ENCODE measurements around the gene RHAG. TPM values are rescaled to one million over a fixed set of nuclear protein-coding genes. Genes with fewer than 3 reads are reported as not detected.
"Not testable (repeated sequence)": the region's sequence is repeated elsewhere in the genome, so short reads cannot be mapped to it uniquely, and the experiment has no call there.

Gene RHAG
- total RNA-seq, 2 experiments from 2014 or later: not detected

DNA sequence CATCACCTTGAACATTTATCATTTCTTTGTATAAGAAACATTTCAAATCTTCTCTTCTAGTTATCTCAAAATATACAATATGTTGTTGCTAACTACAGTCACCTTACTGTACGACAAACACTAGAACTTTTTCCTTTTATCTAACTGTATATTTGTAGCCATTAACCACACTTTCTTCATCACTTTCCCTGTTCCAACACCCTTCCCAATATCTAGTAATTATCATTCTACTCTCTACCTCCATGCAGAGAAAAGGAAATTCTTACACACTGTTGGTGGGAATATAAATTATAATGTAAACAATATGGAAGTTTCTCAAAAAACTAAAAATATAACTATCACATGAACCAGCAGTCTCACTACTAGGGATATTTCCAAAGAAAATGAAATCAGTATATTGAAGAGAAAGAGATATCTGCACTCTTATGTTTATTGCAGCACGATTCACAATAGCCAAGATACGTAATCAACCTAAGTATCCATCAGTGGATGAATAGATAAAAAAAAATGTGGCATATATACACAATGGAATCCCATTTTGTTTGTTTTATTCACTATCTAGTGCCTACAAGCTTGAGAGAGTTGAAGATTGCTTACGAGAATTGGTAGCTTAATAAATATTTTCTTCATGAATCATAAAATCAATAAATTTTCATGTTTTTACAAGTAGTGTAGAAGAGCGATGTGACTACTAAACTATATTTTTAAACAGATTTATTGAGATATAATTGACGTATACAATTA is 2.4 kb downstream of the RHAG start:
- Mint-ChIP-seq H3K9me3 (no peaks in the 10 kb centered on the region), H3K27me3 (no peaks in the 10 kb centered on the region), H3K27ac (no peak overlapping the region), H3K4me1 (ENCODE audit: low read depth) (no peaks in the 10 kb centered on the region), H3K36me3 (no peaks in the 10 kb centered on the region), H3K4me3 (no peak overlapping the region)
- ChIA-PET CTCF (no interaction called here), POLR2A (no interaction called here)
- intact Hi-C loops (cut with micrococcal nuclease): no loop called here
- no peak for DNase-seq

GRCh38 chr6:49633541-49633940 is 3.1 kb downstream of the RHAG start:
- H3K4me3 Mint-ChIP-seq: no peak overlapping the region
- intact Hi-C loops (cut with micrococcal nuclease): no loop called here
- no peaks in the 10 kb centered on the region for H3K4me1 Mint-ChIP-seq (ENCODE audit: low read depth)
- no peak for DNase-seq
- H3K36me3 Mint-ChIP-seq: no peaks in the 10 kb centered on the region
- ChIA-PET POLR2A (no interaction called here), CTCF (no interaction called here)
- H3K27ac Mint-ChIP-seq: no peak overlapping the region
- no peaks in the 10 kb centered on the region for H3K9me3 Mint-ChIP-seq
- H3K27me3 Mint-ChIP-seq: no peaks in the 10 kb centered on the region

GRCh38 chr6:49632727-49633126 is 3.9 kb downstream of the RHAG start:
- POLR2A ChIA-PET: no interaction called here
- no peak for DNase-seq
- CTCF ChIA-PET: no interaction called here
- H3K27me3 Mint-ChIP-seq: no peaks in the 10 kb centered on the region
- H3K4me1 Mint-ChIP-seq (ENCODE audit: low read depth): no peaks in the 10 kb centered on the region
- H3K4me3 Mint-ChIP-seq: no peak overlapping the region
- no peak overlapping the region for H3K27ac Mint-ChIP-seq
- intact Hi-C loops (cut with micrococcal nuclease): no loop called here
- H3K9me3 Mint-ChIP-seq: no peaks in the 10 kb centered on the region
- no peaks in the 10 kb centered on the region for H3K36me3 Mint-ChIP-seq

GRCh38 chr6:49629485-49630088 is 7.1 kb downstream of the RHAG start:
- intact Hi-C loops (cut with micrococcal nuclease); H3K9me3 Mint-ChIP-seq; DNase-seq; POLR2A ChIA-PET; H3K27me3 Mint-ChIP-seq; H3K4me1 Mint-ChIP-seq (ENCODE audit: low read depth); H3K27ac Mint-ChIP-seq; H3K36me3 Mint-ChIP-seq; H3K4me3 Mint-ChIP-seq; CTCF ChIA-PET: not testable (repeated sequence)

DNA sequence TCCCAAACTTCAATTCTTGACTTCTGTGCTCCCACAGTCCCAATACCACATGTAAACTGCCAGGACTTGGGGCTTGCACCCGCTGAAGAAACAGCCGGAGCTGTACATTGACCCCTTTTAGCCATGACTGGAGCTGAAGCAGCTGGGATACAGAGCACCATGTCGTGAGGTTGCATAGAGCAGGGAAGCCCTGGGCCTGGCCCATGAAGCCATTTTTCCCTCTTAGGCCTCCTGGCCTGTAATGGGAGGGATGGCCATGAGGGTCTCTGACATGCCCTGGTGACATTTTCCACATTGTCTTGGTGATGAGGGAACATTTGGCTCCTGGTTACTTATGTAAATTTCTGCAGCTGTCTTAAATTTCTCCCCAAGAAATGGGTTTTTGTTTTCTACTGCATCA is 9.8 kb downstream of the RHAG start:
- Mint-ChIP-seq H3K36me3 (no peaks in the 10 kb centered on the region), H3K4me3 (no peak overlapping the region), H3K9me3 (no peaks in the 10 kb centered on the region), H3K27me3 (peaks cover 1% of the 10 kb centered on the region), H3K4me1 (ENCODE audit: low read depth) (no peaks in the 10 kb centered on the region), H3K27ac (no peak overlapping the region)
- DNase-seq: no peak
- POLR2A ChIA-PET: no interaction called here
- CTCF ChIA-PET: no interaction called here
- intact Hi-C loops (cut with micrococcal nuclease): no loop called here

DNA sequence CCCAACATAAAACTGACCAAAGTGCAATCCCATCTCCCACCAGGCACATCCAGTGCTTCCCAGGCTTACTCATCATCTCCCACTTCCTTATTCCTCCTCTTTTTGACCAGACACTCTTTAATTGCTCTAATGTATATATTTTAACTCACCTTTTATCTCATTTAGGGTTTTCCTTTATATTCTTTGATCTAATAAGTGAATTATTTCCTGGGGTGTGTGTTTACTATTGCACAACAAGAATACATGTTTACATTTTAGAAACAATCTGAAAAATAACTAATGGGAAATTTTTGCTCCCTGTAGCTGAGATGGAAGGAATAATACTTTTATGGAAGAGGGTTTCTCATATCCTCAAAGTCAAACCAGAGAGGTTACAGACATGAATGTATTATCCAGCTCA is 18.4 kb downstream of the RHAG start:
- Mint-ChIP-seq H3K4me3 (no peak overlapping the region), H3K27me3 (no peaks in the 10 kb centered on the region), H3K27ac (no peak overlapping the region), H3K36me3 (no peaks in the 10 kb centered on the region), H3K9me3 (no peaks in the 10 kb centered on the region), H3K4me1 (ENCODE audit: low read depth) (no peaks in the 10 kb centered on the region)
- ChIA-PET CTCF (no interaction called here), POLR2A (no interaction called here)
- DNase-seq: no peak
- intact Hi-C loops (cut with micrococcal nuclease): no loop called here

DNA sequence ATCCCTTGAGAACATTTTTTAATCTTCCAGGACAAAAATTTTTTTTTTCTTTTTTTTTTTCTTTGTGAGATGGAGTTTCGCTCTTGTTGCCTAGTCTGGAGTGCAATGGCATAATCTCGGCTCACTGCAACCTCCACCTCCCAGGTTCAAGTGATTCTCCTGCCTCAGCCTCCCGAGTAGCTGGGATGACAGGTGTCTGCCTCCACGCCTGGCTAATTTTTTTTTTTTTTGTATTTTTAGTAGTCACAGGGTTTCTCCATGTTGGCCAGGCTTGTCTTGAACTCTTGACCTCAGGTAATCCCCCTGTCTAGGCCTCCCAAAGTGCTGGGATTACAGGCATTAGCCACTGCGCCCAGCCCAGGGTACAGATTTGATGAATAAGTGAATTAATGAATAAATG is 22.5 kb downstream of the RHAG start:
- H3K27me3 Mint-ChIP-seq; POLR2A ChIA-PET; H3K27ac Mint-ChIP-seq; CTCF ChIA-PET; DNase-seq; H3K36me3 Mint-ChIP-seq; H3K4me1 Mint-ChIP-seq (ENCODE audit: low read depth); H3K9me3 Mint-ChIP-seq; intact Hi-C loops (cut with micrococcal nuclease); H3K4me3 Mint-ChIP-seq: not testable (repeated sequence)

- Mint-ChIP-seq H3K4me1 (ENCODE audit: low read depth) (no peaks in the 10 kb centered on the region), H3K9me3 (no peaks in the 10 kb centered on the region), H3K36me3 (no peaks in the 10 kb centered on the region), H3K27me3 (peaks cover 8% of the 10 kb centered on the region), H3K27ac (no peak overlapping the region), H3K4me3 (no peak overlapping the region)
- ChIA-PET CTCF (interaction anchor here (0.6 to 6.6 kb wide), 2 partner anchors 78 to 1978 kb away, joined by 5 to 53 read pairs; no protein-coding TSS in a partner anchor), POLR2A (no interaction called here)
- no peak for DNase-seq
- intact Hi-C loops (cut with micrococcal nuclease): loop anchor here (5.0 kb wide), 1 partner anchor 1822 kb away; no protein-coding TSS in a partner anchor
These were observed 27.4 kb downstream of the RHAG start for GRCh38 chr6:49609285-49609684.

GRCh38 chr6:49608275-49608674 is 28.4 kb downstream of the RHAG start:
- H3K4me1 Mint-ChIP-seq (ENCODE audit: low read depth); H3K27ac Mint-ChIP-seq; H3K27me3 Mint-ChIP-seq; H3K4me3 Mint-ChIP-seq; H3K9me3 Mint-ChIP-seq; DNase-seq; H3K36me3 Mint-ChIP-seq; POLR2A ChIA-PET: not testable (repeated sequence)
- CTCF ChIA-PET: interaction anchor here (6.6 kb wide), 1 partner anchor 77 kb away, joined by 53 read pairs; no protein-coding TSS in a partner anchor
- intact Hi-C loops (cut with micrococcal nuclease): loop anchor here (5.0 kb wide), 1 partner anchor 1821 kb away; no protein-coding TSS in a partner anchor

GRCh38 chr6:49607391-49607982 is 29.2 kb downstream of the RHAG start:
- no peak for DNase-seq
- H3K27ac Mint-ChIP-seq: no peak overlapping the region
- intact Hi-C loops (cut with micrococcal nuclease): loop anchor here (1.0 to 5.0 kb wide), 3 partner anchors 75 to 1820 kb away; no protein-coding TSS in a partner anchor
- H3K27me3 Mint-ChIP-seq: peaks cover 6% of the 10 kb centered on the region
- ChIA-PET CTCF (interaction anchor here (0.6 to 6.6 kb wide), 4 partner anchors 14 to 634 kb away, joined by 3 to 53 read pairs (median 4); no protein-coding TSS in a partner anchor), POLR2A (no interaction called here)
- peaks cover 2% of the 10 kb centered on the region for H3K9me3 Mint-ChIP-seq
- H3K4me3 Mint-ChIP-seq: no peak overlapping the region
- H3K4me1 Mint-ChIP-seq (ENCODE audit: low read depth): no peaks in the 10 kb centered on the region
- no peaks in the 10 kb centered on the region for H3K36me3 Mint-ChIP-seq

DNA sequence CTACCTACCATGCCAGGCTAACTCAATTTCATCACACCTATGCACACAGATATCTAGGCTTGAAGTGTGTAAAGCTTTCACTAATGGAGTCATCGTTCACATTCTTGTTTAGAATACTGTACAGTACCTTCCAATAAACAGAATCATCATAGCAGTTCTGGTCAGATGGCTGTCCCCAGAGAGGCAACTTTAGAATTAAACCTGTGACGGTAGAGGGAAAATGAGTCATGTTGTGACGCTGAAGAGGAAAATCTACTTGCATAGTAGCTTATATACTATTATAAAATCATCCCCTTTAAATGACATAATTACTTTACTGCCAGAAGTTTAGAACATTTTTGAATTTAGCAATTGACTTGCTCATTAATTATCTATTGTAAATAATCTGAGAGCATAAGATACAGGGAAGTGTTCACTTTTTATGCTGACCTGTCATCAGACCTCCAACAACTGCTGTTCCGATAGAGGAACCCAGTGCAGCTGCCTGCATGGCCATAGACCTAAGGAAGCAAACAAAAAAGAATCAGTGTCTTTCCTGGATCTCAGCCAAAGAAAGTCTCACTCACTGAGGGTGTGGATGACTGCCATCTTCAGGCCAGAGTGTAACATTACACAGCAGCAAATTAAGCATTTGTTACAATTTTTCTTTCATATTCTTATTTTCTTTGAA is 29.8 kb downstream of the RHAG start:
- ChIA-PET CTCF (interaction anchor here (0.6 to 6.6 kb wide), 5 partner anchors 15 to 633 kb away, joined by 3 to 53 read pairs (median 4); no protein-coding TSS in a partner anchor), POLR2A (no interaction called here)
- Mint-ChIP-seq H3K4me1 (ENCODE audit: low read depth) (no peaks in the 10 kb centered on the region), H3K36me3 (no peaks in the 10 kb centered on the region), H3K4me3 (no peak overlapping the region), H3K9me3 (peaks cover 2% of the 10 kb centered on the region), H3K27ac (no peak overlapping the region), H3K27me3 (peaks cover 6% of the 10 kb centered on the region)
- no peak for DNase-seq
- intact Hi-C loops (cut with micrococcal nuclease): loop anchor here (1.0 to 5.0 kb wide), 3 partner anchors 75 to 1820 kb away; no protein-coding TSS in a partner anchor

DNA sequence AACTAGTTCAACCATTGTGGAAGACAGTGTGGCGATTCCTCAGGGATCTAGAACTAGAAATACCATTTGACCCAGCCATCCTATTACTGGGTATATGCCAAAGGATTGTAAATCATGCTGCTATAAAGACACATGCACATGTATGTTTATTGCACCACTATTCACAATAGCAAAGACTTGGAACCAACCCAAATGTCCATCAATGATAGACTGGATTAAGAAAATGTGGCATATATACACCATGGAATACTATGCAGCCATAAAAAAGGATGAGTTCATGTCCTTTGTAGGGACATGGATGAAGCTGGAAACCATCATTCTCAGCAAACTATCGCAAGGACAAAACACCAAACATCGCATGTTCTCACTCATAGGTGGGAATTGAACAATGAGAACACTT is 32.6 kb downstream of the RHAG start:
- H3K27me3 Mint-ChIP-seq; H3K36me3 Mint-ChIP-seq; H3K4me1 Mint-ChIP-seq (ENCODE audit: low read depth); H3K9me3 Mint-ChIP-seq; intact Hi-C loops (cut with micrococcal nuclease); H3K4me3 Mint-ChIP-seq; POLR2A ChIA-PET; H3K27ac Mint-ChIP-seq; DNase-seq: not testable (repeated sequence)
- CTCF ChIA-PET: interaction anchor here (1.5 kb wide), 1 partner anchor 72 kb away, joined by 3 read pairs; no protein-coding TSS in a partner anchor

Measured in activated CD4-positive, alpha-beta memory T cell treated with anti-CD3 and anti-CD28 coated beads for 36 hours (primary cell).